Panc1 (cell line): ENCODE measurements around the gene MS4A18.

Experiments
- CTCF ChIP-seq: fragments of 450-650 bp; IDR thresholded peaks from 2 replicates; pipeline ENCODE4 v1.5.1; 2017; ENCODE audit warnings: mild to moderate bottlenecking
- POLR2AphosphoS5 ChIP-seq: IDR thresholded peaks from 2 replicates; pipeline ENCODE4 v1.6.1; 2012; ENCODE audit warnings: mild to moderate bottlenecking, low read depth, low read length, moderate library complexity
- REST ChIP-seq, 2 experiments: IDR thresholded peaks; 2 replicates each; pipeline ENCODE4 v1.6.1; 2011 to 2012; ENCODE audit warnings: low read depth in 2 of 2, control low read depth in 1 of 2, low read length in 1 of 2, mild to moderate bottlenecking in 1 of 2, moderate library complexity in 1 of 2; ENCODE audit not compliant: insufficient read depth in 1 of 2
- SIN3A ChIP-seq: IDR thresholded peaks from 2 replicates; pipeline ENCODE4 v1.6.1; 2012; ENCODE audit warnings: low read depth, mild to moderate bottlenecking, low read length, moderate library complexity, borderline replicate concordance; ENCODE audit not compliant: insufficient read depth

- TF ChIP-seq SIN3A, result no peak
- TF ChIP-seq CTCF, result peak; percentile 45
- no peak for TF ChIP-seq POLR2AphosphoS5
- no peak for TF ChIP-seq REST (IDR thresholded peaks at IDR 0.05; ENCODE audit: insufficient read depth in 1 of 2, low read depth in 2 of 2, low read length in 1 of 2)
These were observed 23.1 kb upstream of the MS4A18 start for GRCh38 chr11:60701469-60701818.
